H54 (cell line): Measurements from ENCODE around the gene SPATA31D4.

ENCODE experiments used
- DNase-seq: peaks from one replicate; pipeline ENCODE4 v3.0.0; 2011; ENCODE audit warnings: low spot score, mixed read lengths; ENCODE audit not compliant: insufficient read length
- FAIRE-seq: peaks from 3 replicates; lab custom pipeline; 2011; peaks lifted over from hg19 to GRCh38; lab: Jason Lieb, UNC
- POLR2A ChIP-seq: IDR thresholded peaks from 2 replicates; pipeline ENCODE4 v1.6.1; 2011; ENCODE audit warnings: low read depth, mild to moderate bottlenecking, low read length

Gene SPATA31D4

DNA sequence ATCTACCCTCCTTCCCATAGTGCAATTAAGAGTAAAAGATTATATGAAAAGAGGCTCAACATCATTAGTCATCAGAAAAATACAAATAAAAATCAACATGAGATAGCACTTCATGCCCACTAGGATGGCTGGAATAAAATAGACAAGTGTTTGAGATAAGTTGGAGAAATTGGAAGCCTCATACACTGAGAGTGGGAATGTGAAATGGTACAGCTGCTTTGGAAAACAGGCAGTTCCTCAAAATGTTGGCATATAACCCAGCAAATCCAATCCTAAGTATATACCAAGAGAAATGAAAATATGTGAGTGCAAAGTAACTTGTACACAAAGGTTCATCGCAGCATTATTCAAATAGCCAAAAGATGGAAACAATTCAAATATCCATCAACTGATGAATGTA lies 24.9 kb downstream of the SPATA31D4 start:
- TF ChIP-seq POLR2A = no peak
- DNase-seq (no peak), FAIRE-seq (no peak)

- DNase-seq (no peak), FAIRE-seq (no peak)
- TF ChIP-seq POLR2A = no peak
Observed at GRCh38 chr9:81955625-81956024, 27.4 kb downstream of the SPATA31D4 start.

DNA sequence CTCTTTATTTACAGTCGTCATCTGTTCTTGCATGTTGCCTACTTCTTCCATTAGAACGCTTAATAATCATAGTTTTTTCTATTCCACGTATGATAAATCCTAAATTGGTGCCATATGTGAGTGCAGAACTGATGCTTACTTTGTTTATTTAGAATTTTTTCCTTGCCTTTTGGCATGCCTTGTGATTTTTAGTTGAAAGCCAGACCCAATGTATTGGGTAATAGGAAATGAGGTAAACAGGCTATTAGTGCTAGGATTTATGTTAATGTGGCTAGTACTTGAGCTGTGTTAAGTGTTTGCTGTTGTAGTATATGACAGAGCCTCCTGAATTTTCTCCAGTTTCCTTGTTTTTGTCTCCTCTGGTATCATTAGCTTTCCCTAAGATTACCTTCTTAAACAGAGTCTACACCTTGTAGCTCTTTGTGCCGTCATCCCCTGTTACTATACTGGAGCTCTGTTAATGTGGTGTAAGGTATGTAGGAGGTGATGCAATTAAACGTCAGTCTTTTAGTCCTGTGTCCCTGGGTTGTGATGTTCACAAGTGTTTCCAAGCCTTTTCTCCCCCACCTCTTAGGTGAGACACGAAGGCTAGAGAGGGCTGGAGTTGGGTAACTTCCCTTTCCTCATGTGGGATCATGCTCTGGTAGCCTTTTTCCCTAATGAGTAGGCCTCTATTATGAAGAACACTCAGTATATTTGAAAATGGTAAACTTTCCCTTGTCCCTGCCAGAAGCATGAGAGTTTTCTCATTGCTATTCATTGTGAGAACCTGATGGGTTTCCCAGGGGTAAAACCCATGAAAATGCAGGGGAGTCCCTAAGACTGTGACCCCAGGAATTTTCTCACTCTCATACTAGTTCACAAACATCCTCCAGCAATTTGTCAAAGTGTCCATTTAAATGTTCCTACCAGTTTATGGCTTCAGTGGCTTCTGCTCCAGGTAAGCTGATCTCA lies 36.3 kb downstream of the SPATA31D4 start:
- no peak for TF ChIP-seq POLR2A
- FAIRE-seq (no peak), DNase-seq (no peak)

- no peak for TF ChIP-seq POLR2A
- no peak for FAIRE-seq
Observed at GRCh38 chr9:81968026-81968425, 39.8 kb downstream of the SPATA31D4 start.

DNA sequence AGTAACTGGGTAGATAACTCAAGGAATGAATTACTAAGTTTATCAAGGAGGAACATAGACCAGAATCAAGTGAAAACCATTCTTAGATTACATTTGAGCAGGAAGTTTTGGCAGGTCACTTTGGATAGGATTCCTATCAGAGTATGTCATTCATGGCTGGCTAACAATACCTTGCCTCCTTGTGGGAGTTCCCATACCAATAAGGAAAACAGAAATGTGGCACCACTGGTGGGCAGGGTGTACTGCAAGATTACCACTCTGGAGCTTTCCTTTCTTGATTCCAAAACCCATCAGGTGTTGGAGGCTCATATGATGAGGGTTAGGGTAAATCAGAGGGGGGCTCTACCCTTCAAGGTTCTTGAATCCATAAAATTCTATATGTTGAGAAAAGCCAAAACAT lies 41.7 kb downstream of the SPATA31D4 start:
- no peak for TF ChIP-seq POLR2A
- FAIRE-seq (no peak), DNase-seq (peak; percentile 17)

More at GRCh38 chr9:81968026-81968425, 39.8 kb downstream of the SPATA31D4 start:
- DNase-seq = no peak

GRCh38 chr9:81971727-81972126 lies 43.5 kb downstream of the SPATA31D4 start:
- no peak for TF ChIP-seq POLR2A
- FAIRE-seq (no peak), DNase-seq (no peak)

GRCh38 chr9:81974764-81975163 lies 46.5 kb downstream of the SPATA31D4 start:
- TF ChIP-seq POLR2A = no peak
- FAIRE-seq = no peak
- DNase-seq = no peak

DNA sequence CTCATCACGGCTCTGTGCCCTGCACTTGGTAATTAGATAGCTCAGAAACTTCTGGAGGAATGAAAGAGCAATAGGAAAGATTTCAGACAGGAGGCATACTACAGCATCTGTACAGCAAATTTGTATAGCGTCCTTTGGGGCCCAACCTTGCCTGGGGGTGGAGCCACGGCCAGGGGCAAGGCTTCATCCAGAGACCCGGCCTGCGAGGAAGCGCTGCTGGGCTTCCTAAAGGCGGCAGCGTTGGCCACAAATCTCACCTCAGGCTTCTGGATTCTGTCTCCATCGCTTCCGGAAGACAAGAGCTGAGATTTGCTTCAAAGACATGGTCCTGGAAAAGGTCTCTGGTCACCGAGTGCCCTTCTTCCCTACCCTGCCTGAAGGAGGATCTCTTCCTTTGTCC lies 48.1 kb downstream of the SPATA31D4 start:
- FAIRE-seq = no peak
- no peak for DNase-seq
- no peak for TF ChIP-seq POLR2A

- TF ChIP-seq POLR2A = no peak
- FAIRE-seq = no peak
- DNase-seq = no peak
Observed at GRCh38 chr9:81979196-81979595, 51.0 kb downstream of the SPATA31D4 start.

- DNase-seq (no peak), FAIRE-seq (no peak)
- TF ChIP-seq POLR2A = no peak
Observed at GRCh38 chr9:81980568-81980967, 52.3 kb downstream of the SPATA31D4 start.

GRCh38 chr9:81981883-81982282 lies 53.7 kb downstream of the SPATA31D4 start:
- TF ChIP-seq POLR2A = no peak
- FAIRE-seq (no peak), DNase-seq (no peak)
